Neural cell (in vitro differentiated cells): ENCODE data around the gene LDHD. TPM values are rescaled to one million over a fixed set of nuclear protein-coding genes. Genes with fewer than 3 reads are reported as not detected.

Experiments used
- H2AFZ ChIP-seq: fragments of 200-600, 300-800 bp; sonication (generic), shearing (Covaris generic); 2 replicates; pipeline ENCODE4 v1.6.0; 2014; ENCODE audit warnings: low read depth, mild to moderate bottlenecking, antibody characterized with exemption, low read length, moderate library complexity
- H3F3A ChIP-seq: fragments of 200-600 bp; shearing (Covaris generic); 2 replicates; pipeline ENCODE4 v1.6.1; 2016; ENCODE audit warnings: mild to moderate bottlenecking, moderate library complexity, mixed read lengths, antibody characterized with exemption, low read length; ENCODE audit not compliant: insufficient read depth, poor library complexity, severe bottlenecking
- H3K27ac ChIP-seq: fragments of 200-600, 300-800 bp; sonication (generic), shearing (Covaris generic); 2 replicates; pipeline ENCODE4 v1.5.1; 2014; ENCODE audit warnings: mild to moderate bottlenecking, low read length, moderate library complexity
- H3K27me3 ChIP-seq: fragments of 300-800, 200-600 bp; sonication (generic), shearing (Covaris generic); 2 replicates; pipeline ENCODE4 v1.6.0; 2014; ENCODE audit warnings: mild to moderate bottlenecking, low read depth, low read length, moderate library complexity; ENCODE audit not compliant: insufficient read depth
- H3K36me3 ChIP-seq: fragments of 300-800, 200-600 bp; sonication (generic), shearing (Covaris generic); 2 replicates; pipeline ENCODE4 v1.5.1; 2014; ENCODE audit warnings: mild to moderate bottlenecking, antibody characterized with exemption, low read length, moderate library complexity; ENCODE audit not compliant: insufficient read depth
- H3K4me2 ChIP-seq: fragments of 300-800, 200-600 bp; sonication (generic), shearing (Covaris generic); 2 replicates; pipeline ENCODE4 v1.6.0; 2014; ENCODE audit warnings: mild to moderate bottlenecking, low read length
- H3K4me3 ChIP-seq: fragments of 300-800, 200-600 bp; sonication (generic), shearing (Covaris generic); 2 replicates; pipeline ENCODE4 v1.5.1; 2014; ENCODE audit warnings: mild to moderate bottlenecking, low read length, moderate library complexity
- H3K79me2 ChIP-seq: fragments of 200-600 bp; shearing (Covaris generic); replicated peaks from 2 replicates; pipeline ENCODE4 v1.6.0; 2014; ENCODE audit warnings: mild to moderate bottlenecking, low read length, moderate library complexity; ENCODE audit not compliant: insufficient read depth
- H3K9ac ChIP-seq: fragments of 300-800, 200-600 bp; sonication (generic), shearing (Covaris generic); 2 replicates; pipeline ENCODE4 v1.6.1; 2016; ENCODE audit warnings: mild to moderate bottlenecking, low read length, mixed read lengths
- H3K9me2 ChIP-seq: fragments of 200-600 bp; shearing (Covaris generic); 2 replicates; pipeline ENCODE4 v1.6.1; 2016; ENCODE audit warnings: mild to moderate bottlenecking, low read length, mixed read lengths; ENCODE audit not compliant: insufficient read depth
- H3K9me3 ChIP-seq: fragments of 200-600, 300-800 bp; sonication (generic), shearing (Covaris generic); 2 replicates; pipeline ENCODE4 v1.6.1; 2016; ENCODE audit warnings: mild to moderate bottlenecking, mixed run types, low read length, moderate library complexity, mixed read lengths
- H4K20me1 ChIP-seq: fragments of 200-600 bp; shearing (Covaris generic); 2 replicates; pipeline ENCODE4 v1.6.1; 2016; ENCODE audit warnings: mild to moderate bottlenecking, mixed run types; ENCODE audit not compliant: insufficient read depth
- EP300 ChIP-seq: fragments of 450-650 bp; conservative IDR thresholded peaks from 2 replicates; pipeline ENCODE4 v1.6.1; 2014; ENCODE audit warnings: antibody characterized with exemption, mild to moderate bottlenecking, moderate library complexity; ENCODE audit not compliant: poor library complexity, severe bottlenecking
- EZH2 ChIP-seq: fragments of 200-600, 300-800 bp; shearing (Covaris generic), sonication (generic); IDR thresholded peaks from 2 replicates; pipeline ENCODE4 v1.6.1; 2014; ENCODE audit warnings: antibody characterized with exemption, low read length, borderline replicate concordance, mild to moderate bottlenecking; ENCODE audit not compliant: insufficient read depth, poor library complexity, severe bottlenecking
- MXI1 ChIP-seq: fragments of 450-650 bp; conservative IDR thresholded peaks from 2 replicates; pipeline ENCODE4 v1.6.1; 2014; ENCODE audit warnings: antibody characterized with exemption, mild to moderate bottlenecking; ENCODE audit not compliant: poor library complexity, severe bottlenecking
- POLR2AphosphoS5 ChIP-seq: IDR thresholded peaks from 2 replicates; pipeline ENCODE4 v1.6.1; 2012
- RAD21 ChIP-seq: fragments of 450-650 bp; conservative IDR thresholded peaks from 2 replicates; pipeline ENCODE4 v1.6.1; 2014; ENCODE audit warnings: antibody characterized with exemption, mild to moderate bottlenecking, moderate library complexity
- SMC3 ChIP-seq: fragments of 450-650 bp; conservative IDR thresholded peaks from 2 replicates; pipeline ENCODE4 v1.6.1; 2014; ENCODE audit warnings: antibody characterized with exemption, mild to moderate bottlenecking, moderate library complexity; ENCODE audit not compliant: poor library complexity
- TAF1 ChIP-seq: IDR thresholded peaks from 2 replicates; pipeline ENCODE4 v1.6.1; 2012; ENCODE audit warnings: low read depth
- polyA plus RNA-seq: library from polyadenylated mRNA; depleted of rRNA; stranded (reverse); fragments of >200 nt; gene quantifications from 2 replicates; pipeline ENCODE4 v1.2.3, GENCODE V29; 2014
- TF ChIP-seq, protein P1 (sequence below): fragments of 450-650 bp; IDR thresholded peaks from 2 replicates; pipeline ENCODE4 v1.5.1; 2014; ENCODE audit warnings: antibody characterized with exemption, mild to moderate bottlenecking, moderate library complexity; ENCODE audit not compliant: poor library complexity, severe bottlenecking
- TF ChIP-seq, protein P2 (sequence below): IDR thresholded peaks from 2 replicates; pipeline ENCODE4 v1.6.1; 2012; ENCODE audit warnings: borderline replicate concordance

Gene LDHD
- polyA plus RNA-seq, 1 donor from 2014 or later = not detected

DNA sequence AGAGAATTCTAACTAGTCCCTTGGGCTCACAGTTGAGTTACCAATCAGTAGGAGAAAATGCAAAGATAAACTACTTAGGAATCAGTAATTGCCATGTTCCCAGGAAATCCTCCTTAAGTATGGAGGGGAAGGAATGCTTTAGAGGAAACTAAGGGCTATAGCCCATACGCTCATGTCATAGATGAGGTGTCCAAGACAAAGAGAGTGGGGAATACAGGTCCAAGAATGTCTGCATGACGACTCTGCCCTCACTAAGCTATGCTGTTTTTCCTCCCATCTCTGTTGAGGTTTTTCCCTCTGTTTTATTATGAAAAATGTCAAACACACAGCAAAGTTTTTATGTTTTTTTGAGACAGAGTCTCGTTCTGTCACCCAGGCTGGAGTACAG, 16.0 kb downstream of the LDHD start:
- H3K4me2 ChIP-seq = no peak overlapping the region
- H4K20me1 ChIP-seq = no peaks in the 10 kb centered on the region
- no peaks in the 10 kb centered on the region for H3K9me3 ChIP-seq
- no peaks in the 10 kb centered on the region for H3K36me3 ChIP-seq
- TF ChIP-seq, protein P1, sequence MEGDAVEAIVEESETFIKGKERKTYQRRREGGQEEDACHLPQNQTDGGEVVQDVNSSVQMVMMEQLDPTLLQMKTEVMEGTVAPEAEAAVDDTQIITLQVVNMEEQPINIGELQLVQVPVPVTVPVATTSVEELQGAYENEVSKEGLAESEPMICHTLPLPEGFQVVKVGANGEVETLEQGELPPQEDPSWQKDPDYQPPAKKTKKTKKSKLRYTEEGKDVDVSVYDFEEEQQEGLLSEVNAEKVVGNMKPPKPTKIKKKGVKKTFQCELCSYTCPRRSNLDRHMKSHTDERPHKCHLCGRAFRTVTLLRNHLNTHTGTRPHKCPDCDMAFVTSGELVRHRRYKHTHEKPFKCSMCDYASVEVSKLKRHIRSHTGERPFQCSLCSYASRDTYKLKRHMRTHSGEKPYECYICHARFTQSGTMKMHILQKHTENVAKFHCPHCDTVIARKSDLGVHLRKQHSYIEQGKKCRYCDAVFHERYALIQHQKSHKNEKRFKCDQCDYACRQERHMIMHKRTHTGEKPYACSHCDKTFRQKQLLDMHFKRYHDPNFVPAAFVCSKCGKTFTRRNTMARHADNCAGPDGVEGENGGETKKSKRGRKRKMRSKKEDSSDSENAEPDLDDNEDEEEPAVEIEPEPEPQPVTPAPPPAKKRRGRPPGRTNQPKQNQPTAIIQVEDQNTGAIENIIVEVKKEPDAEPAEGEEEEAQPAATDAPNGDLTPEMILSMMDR = no peak
- TF ChIP-seq SMC3 (no peak), MXI1 (no peak), RAD21 (no peak), TAF1 (no peak), EZH2 (no peak), EP300 (no peak), POLR2AphosphoS5 (no peak)
- TF ChIP-seq, protein P2, sequence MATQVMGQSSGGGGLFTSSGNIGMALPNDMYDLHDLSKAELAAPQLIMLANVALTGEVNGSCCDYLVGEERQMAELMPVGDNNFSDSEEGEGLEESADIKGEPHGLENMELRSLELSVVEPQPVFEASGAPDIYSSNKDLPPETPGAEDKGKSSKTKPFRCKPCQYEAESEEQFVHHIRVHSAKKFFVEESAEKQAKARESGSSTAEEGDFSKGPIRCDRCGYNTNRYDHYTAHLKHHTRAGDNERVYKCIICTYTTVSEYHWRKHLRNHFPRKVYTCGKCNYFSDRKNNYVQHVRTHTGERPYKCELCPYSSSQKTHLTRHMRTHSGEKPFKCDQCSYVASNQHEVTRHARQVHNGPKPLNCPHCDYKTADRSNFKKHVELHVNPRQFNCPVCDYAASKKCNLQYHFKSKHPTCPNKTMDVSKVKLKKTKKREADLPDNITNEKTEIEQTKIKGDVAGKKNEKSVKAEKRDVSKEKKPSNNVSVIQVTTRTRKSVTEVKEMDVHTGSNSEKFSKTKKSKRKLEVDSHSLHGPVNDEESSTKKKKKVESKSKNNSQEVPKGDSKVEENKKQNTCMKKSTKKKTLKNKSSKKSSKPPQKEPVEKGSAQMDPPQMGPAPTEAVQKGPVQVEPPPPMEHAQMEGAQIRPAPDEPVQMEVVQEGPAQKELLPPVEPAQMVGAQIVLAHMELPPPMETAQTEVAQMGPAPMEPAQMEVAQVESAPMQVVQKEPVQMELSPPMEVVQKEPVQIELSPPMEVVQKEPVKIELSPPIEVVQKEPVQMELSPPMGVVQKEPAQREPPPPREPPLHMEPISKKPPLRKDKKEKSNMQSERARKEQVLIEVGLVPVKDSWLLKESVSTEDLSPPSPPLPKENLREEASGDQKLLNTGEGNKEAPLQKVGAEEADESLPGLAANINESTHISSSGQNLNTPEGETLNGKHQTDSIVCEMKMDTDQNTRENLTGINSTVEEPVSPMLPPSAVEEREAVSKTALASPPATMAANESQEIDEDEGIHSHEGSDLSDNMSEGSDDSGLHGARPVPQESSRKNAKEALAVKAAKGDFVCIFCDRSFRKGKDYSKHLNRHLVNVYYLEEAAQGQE = no peak
- H2AFZ ChIP-seq = no peak overlapping the region
- no peak overlapping the region for H3K9ac ChIP-seq
- no peaks in the 10 kb centered on the region for H3F3A ChIP-seq
- H3K79me2 ChIP-seq = peaks cover 3% of the 10 kb centered on the region
- H3K27me3 ChIP-seq = no peaks in the 10 kb centered on the region
- no peak overlapping the region for H3K27ac ChIP-seq
- H3K4me3 ChIP-seq = no peak overlapping the region
- H3K9me2 ChIP-seq = no peaks in the 10 kb centered on the region

- TF ChIP-seq TAF1 (no peak), RAD21 (no peak), EZH2 (no peak), MXI1 (no peak), SMC3 (no peak), EP300 (no peak), POLR2AphosphoS5 (no peak)
- TF ChIP-seq, protein P1 = no peak
- TF ChIP-seq, protein P2 = no peak
- no peak overlapping the region for H2AFZ ChIP-seq
- no peaks in the 10 kb centered on the region for H3K9me2 ChIP-seq
- H4K20me1 ChIP-seq = no peaks in the 10 kb centered on the region
- H3K9ac ChIP-seq = no peak overlapping the region
- no peaks in the 10 kb centered on the region for H3K36me3 ChIP-seq
- no peak overlapping the region for H3K27ac ChIP-seq
- H3K27me3 ChIP-seq = no peaks in the 10 kb centered on the region
- no peaks in the 10 kb centered on the region for H3K9me3 ChIP-seq
- no peak overlapping the region for H3K4me3 ChIP-seq
- peaks cover 3% of the 10 kb centered on the region for H3K79me2 ChIP-seq
- no peak overlapping the region for H3K4me2 ChIP-seq
- no peaks in the 10 kb centered on the region for H3F3A ChIP-seq
Measured at GRCh38 chr16:75099738-75100602, 16.6 kb downstream of the LDHD start.
